Right cardiac atrium (tissue), 5 donors: ENCODE data around the gene ST3GAL4. TPM values are rescaled to one million over a fixed set of nuclear protein-coding genes. Genes with fewer than 3 reads are reported as not detected.

Source experiments
- ATAC-seq, 2 donors: fragments of 200-7000 bp; cut with Tn5 transposase; one replicate each; pipeline versions ENCODE4 v1.8.0 to v1.9.1; 2020; ENCODE audit warnings: moderate library complexity in 2 of 2, mild to moderate bottlenecking in 1 of 2
- DNase-seq, 3 donors: peaks; one replicate each; pipeline ENCODE4 v3.0.0-alpha.2; 2020
- H3K27ac ChIP-seq: one replicate; pipeline ENCODE4 v1.5.1; 2013; ENCODE audit warnings: mild to moderate bottlenecking, low read length, control low read depth, moderate library complexity
- H3K27me3 ChIP-seq: one replicate; pipeline ENCODE4 v1.6.1; 2013; ENCODE audit not compliant: control insufficient read depth, insufficient read depth
- H3K4me1 ChIP-seq: one replicate; pipeline ENCODE4 v1.6.1; 2013; ENCODE audit warnings: low read length; ENCODE audit not compliant: control insufficient read depth, insufficient read depth
- H3K4me3 ChIP-seq: one replicate; pipeline ENCODE4 v1.5.1; 2013; ENCODE audit warnings: low read length, control low read depth
- H3K9me3 ChIP-seq: one replicate; pipeline ENCODE4 v1.6.1; 2013; ENCODE audit warnings: low read length; ENCODE audit not compliant: control insufficient read depth
- WGBS: extraction: QIAGEN DNeasy Blood & Tissue Kit; methylation state at CpG from one replicate; pipeline ENCODE4 v1.1.7; 2013; 5-methylcytosine and 5-hydroxymethylcytosine counted together
- intact Hi-C, 4 donors: fragments of 100-400 bp; cut with DNase I; formaldehyde crosslinking; loops; one replicate each; pipeline versions ENCODE4 v1.11.0 to v1.14.0; 2022 to 2023
- polyA plus RNA-seq: library from polyadenylated mRNA; stranded (reverse); fragments of 200-250 nt; gene quantifications from one replicate; pipeline ENCODE4 v1.2.3, GENCODE V29; 2013
- total RNA-seq, 4 donors: library from RNA; stranded (reverse); fragmentation: NEBNext Ultra II Directional; extraction: Animal tissue kit (Norgen Biotek cat#: 25700); gene quantifications; one replicate each; pipeline ENCODE4 v1.2.1, GENCODE V29; 2021
- donor health status: healthy with polysubstance abuse.
- donor health status: DM: no; HTN: yes; CAD: no.
- donor health status: DM: no; HTN: no; CAD: no.
- donor health status: DM: no; HTN: yes; CAD: no; lungs with severe emphysema.
- donor health status: DM: yes; HTN: yes; CAD: no.

The ST3GAL4 gene
- total and polyA plus RNA-seq, 5 donors: 57.3 to 96.9 (median 62.1) TPM

DNA sequence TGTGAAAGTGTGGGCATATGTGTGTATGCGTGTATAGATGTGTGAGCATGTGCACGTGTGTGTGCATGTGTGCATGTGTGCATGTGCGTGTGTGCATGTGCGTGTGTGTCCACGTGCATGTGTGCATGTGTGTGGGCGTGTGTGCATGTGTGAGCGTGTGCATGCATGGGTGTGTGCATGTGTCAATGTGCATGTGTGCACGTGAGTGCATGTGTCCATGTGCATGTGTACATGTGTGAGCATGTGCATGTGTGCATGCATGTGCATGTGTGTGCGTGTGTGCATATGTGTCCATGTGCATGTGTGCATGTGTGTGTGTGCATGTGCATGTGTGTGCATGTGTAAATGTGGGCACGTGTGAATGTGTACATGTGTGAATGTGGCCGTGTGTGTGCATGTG is 95.3 kb downstream of the ST3GAL4 start:
- Histone ChIP-seq H3K27me3 (no peaks in the 10 kb centered on the region), H3K9me3 (no peaks in the 10 kb centered on the region), H3K27ac (no peak overlapping the region), H3K4me1 (no peaks in the 10 kb centered on the region), H3K4me3 (no peak overlapping the region)
- DNase-seq (no peak), ATAC-seq (no peak)
- 95% methylated on average over 11 of the region's 11 CpGs for WGBS
- intact Hi-C loops: no loop called here

DNA sequence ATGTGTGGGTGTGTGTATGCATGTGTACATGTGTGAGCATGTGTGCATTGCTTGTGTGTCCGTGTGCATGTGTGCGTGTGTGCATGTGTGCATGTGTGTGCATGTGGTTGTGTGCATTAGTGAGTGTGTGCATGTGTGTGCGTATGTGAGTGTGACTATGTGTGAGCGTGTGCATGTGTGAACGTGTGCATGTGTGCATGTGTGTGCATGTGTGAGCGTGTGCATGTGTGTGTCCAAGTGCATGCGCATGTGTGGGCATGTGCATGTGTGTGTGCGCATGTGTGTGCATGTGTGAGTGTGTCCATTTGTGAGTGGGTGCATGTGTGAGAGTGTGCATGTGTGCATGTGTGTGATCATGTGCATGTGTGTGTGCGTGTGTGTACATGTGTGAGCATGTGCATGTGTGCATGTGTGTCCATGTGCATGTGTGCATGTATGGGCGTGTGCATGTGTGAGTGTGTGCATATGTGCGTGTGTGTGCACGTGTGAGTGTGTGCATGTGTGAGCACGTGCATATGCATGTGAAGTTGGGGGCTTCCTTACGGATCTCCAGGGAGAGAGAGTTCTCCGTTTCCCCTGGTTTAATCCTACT is 95.8 kb downstream of the ST3GAL4 start:
- no peak for DNase-seq
- no peak overlapping the region for H3K4me3 ChIP-seq
- no peaks in the 10 kb centered on the region for H3K4me1 ChIP-seq
- H3K9me3 ChIP-seq: no peaks in the 10 kb centered on the region
- WGBS: 85% methylated on average over 15 of the region's 15 CpGs
- H3K27me3 ChIP-seq: no peaks in the 10 kb centered on the region
- ATAC-seq: no peak
- H3K27ac ChIP-seq: no peak overlapping the region
- intact Hi-C loops: no loop called here

- 40% methylated on average over 24 of the region's 24 CpGs for WGBS
- ATAC-seq (peak; percentile 6 to 15), DNase-seq (no peak)
- no peaks in the 10 kb centered on the region for H3K9me3 ChIP-seq
- intact Hi-C loops: no loop called here
- no peaks in the 10 kb centered on the region for H3K4me1 ChIP-seq
- H3K27me3 ChIP-seq: no peaks in the 10 kb centered on the region
- H3K27ac ChIP-seq: no peak overlapping the region
- H3K4me3 ChIP-seq: no peak overlapping the region
These were observed 97.0 kb downstream of the ST3GAL4 start for GRCh38 chr11:126452241-126453101.

DNA sequence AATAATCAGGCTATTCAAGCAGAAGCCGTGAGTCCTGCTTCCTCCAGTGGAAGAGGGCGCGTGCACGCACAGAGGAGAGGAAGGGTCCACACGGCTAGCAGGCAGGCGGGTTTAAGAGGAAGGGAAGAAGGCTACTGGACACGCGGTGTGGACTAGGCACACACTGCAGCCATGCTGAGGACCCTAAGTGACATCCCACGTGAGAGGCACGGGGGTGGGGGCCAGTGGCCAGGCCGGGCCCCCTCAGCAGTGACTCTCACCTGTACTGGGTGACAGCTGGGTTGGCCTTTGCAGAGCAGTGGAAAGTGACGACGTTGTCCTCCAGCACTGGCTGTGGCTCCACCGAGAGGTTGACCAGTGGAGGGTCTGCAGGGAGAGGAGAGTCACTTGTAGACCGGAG is 100.6 kb downstream of the ST3GAL4 start:
- no peak overlapping the region for H3K4me3 ChIP-seq
- intact Hi-C loops: no loop called here
- ATAC-seq: no peak
- no peaks in the 10 kb centered on the region for H3K9me3 ChIP-seq
- peak in 1 of 3 donors; percentile 41 for DNase-seq
- H3K27ac ChIP-seq: no peak overlapping the region
- WGBS: 86% methylated on average over 15 of the region's 15 CpGs
- no peaks in the 10 kb centered on the region for H3K4me1 ChIP-seq
- no peaks in the 10 kb centered on the region for H3K27me3 ChIP-seq

GRCh38 chr11:126456783-126457542 is 101.5 kb downstream of the ST3GAL4 start:
- H3K27me3 ChIP-seq: no peaks in the 10 kb centered on the region
- H3K4me3 ChIP-seq: no peak overlapping the region
- no peaks in the 10 kb centered on the region for H3K4me1 ChIP-seq
- H3K27ac ChIP-seq: no peak overlapping the region
- DNase-seq (peak in 1 of 3 donors; percentile 64), ATAC-seq (no peak)
- 65% methylated on average over 20 of the region's 20 CpGs for WGBS
- H3K9me3 ChIP-seq: no peaks in the 10 kb centered on the region
- intact Hi-C loops: no loop called here

- Histone ChIP-seq H3K9me3 (no peaks in the 10 kb centered on the region), H3K4me1 (no peaks in the 10 kb centered on the region), H3K4me3 (no peak overlapping the region), H3K27me3 (no peaks in the 10 kb centered on the region), H3K27ac (no peak overlapping the region)
- intact Hi-C loops: no loop called here
- 74% methylated on average over 8 of the region's 8 CpGs for WGBS
- ATAC-seq: no peak
- DNase-seq: peak in 1 of 3 donors; percentile 12
These were observed 102.3 kb downstream of the ST3GAL4 start for GRCh38 chr11:126457817-126458216.

- DNase-seq (peak in 2 of 3 donors; percentile 3 to 22), ATAC-seq (no peak)
- WGBS: 62% methylated on average over 10 of the region's 10 CpGs
- H3K27ac ChIP-seq: no peak overlapping the region
- no peaks in the 10 kb centered on the region for H3K9me3 ChIP-seq
- no peak overlapping the region for H3K4me3 ChIP-seq
- H3K27me3 ChIP-seq: no peaks in the 10 kb centered on the region
- intact Hi-C loops: no loop called here
- no peaks in the 10 kb centered on the region for H3K4me1 ChIP-seq
These were observed 104.3 kb downstream of the ST3GAL4 start for GRCh38 chr11:126459691-126460281.

GRCh38 chr11:126460417-126461095 is 105.1 kb downstream of the ST3GAL4 start:
- ATAC-seq (peak in 1 of 2 donors; percentile 33), DNase-seq (peak in 2 of 3 donors; percentile 13 to 37)
- Histone ChIP-seq H3K27me3 (no peaks in the 10 kb centered on the region), H3K9me3 (no peaks in the 10 kb centered on the region), H3K4me1 (no peaks in the 10 kb centered on the region), H3K27ac (no peak overlapping the region), H3K4me3 (no peak overlapping the region)
- WGBS: 75% methylated on average over 15 of the region's 15 CpGs
- intact Hi-C loops: no loop called here

DNA sequence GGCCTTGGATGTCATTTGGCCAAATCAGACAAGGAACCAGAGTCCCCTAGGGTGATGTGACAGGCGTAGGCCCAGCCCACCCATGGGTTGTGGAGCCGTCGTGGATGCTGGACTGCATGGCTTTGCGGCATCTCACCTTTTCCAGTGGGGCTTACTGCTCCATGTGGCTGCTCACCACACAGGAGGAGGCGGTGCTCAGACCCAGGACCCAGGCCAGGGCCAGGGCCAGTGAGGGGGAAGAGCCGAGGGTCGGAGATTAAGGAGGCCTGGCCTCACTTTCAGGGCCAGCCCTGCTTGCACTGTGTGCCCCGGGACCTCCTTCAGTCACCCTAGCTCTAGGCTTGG is 105.6 kb downstream of the ST3GAL4 start:
- H3K4me1 ChIP-seq: no peaks in the 10 kb centered on the region
- DNase-seq (peak in 2 of 3 donors; percentile 35), ATAC-seq (no peak)
- WGBS: 88% methylated on average over 8 of the region's 8 CpGs
- no peaks in the 10 kb centered on the region for H3K9me3 ChIP-seq
- H3K4me3 ChIP-seq: no peak overlapping the region
- H3K27ac ChIP-seq: no peak overlapping the region
- H3K27me3 ChIP-seq: no peaks in the 10 kb centered on the region
- intact Hi-C loops: no loop called here

- peak in 2 of 3 donors; percentile 1 to 10 for DNase-seq
- Histone ChIP-seq H3K4me3 (no peak overlapping the region), H3K27ac (no peak overlapping the region), H3K9me3 (no peaks in the 10 kb centered on the region), H3K27me3 (no peaks in the 10 kb centered on the region), H3K4me1 (no peaks in the 10 kb centered on the region)
- no peak for ATAC-seq
- intact Hi-C loops: no loop called here
- WGBS: 88% methylated on average over 6 of the region's 6 CpGs
These were observed 106.5 kb downstream of the ST3GAL4 start for GRCh38 chr11:126461996-126462395.
